Rectal smooth muscle tissue (tissue), 1 donor: Measurements from ENCODE around the gene NAV2.

Source experiments
- H3K27ac ChIP-seq: one replicate; pipeline ENCODE4 v1.7.0; 2013; ENCODE audit warnings: low read depth, low read length, inconsistent platforms
- H3K27me3 ChIP-seq: one replicate; pipeline ENCODE4 v1.7.0; 2013; ENCODE audit warnings: low read length; ENCODE audit not compliant: control insufficient read depth, insufficient read depth
- H3K36me3 ChIP-seq: one replicate; pipeline ENCODE4 v1.7.0; 2013; ENCODE audit warnings: low read length; ENCODE audit not compliant: control insufficient read depth, insufficient read depth
- H3K4me1 ChIP-seq: one replicate; pipeline ENCODE4 v1.7.0; 2013; ENCODE audit warnings: low read length; ENCODE audit not compliant: control insufficient read depth, insufficient read depth
- H3K4me3 ChIP-seq: one replicate; pipeline ENCODE4 v1.7.0; 2013; ENCODE audit warnings: low read length
- H3K9ac ChIP-seq: one replicate; pipeline ENCODE4 v1.7.0; 2013; ENCODE audit warnings: low read length

Gene NAV2

GRCh38 chr11:19866521-19866920, 153.9 kb downstream of the NAV2 start:
- no peaks in the 10 kb centered on the region for H3K27me3 ChIP-seq
- H3K27ac ChIP-seq = no peak overlapping the region
- no peak overlapping the region for H3K4me3 ChIP-seq
- peaks cover 3% of the 10 kb centered on the region for H3K36me3 ChIP-seq
- H3K9ac ChIP-seq = no peak overlapping the region
- H3K4me1 ChIP-seq = peaks cover 34% of the 10 kb centered on the region

GRCh38 chr11:19867064-19867463, 154.4 kb downstream of the NAV2 start:
- Histone ChIP-seq H3K27me3 (no peaks in the 10 kb centered on the region), H3K4me1 (peaks cover 33% of the 10 kb centered on the region), H3K27ac (no peak overlapping the region), H3K9ac (no peak overlapping the region), H3K36me3 (peaks cover 3% of the 10 kb centered on the region), H3K4me3 (no peak overlapping the region)

- H3K4me1 ChIP-seq = peaks cover 30% of the 10 kb centered on the region
- no peak overlapping the region for H3K27ac ChIP-seq
- peaks cover 3% of the 10 kb centered on the region for H3K36me3 ChIP-seq
- H3K9ac ChIP-seq = no peak overlapping the region
- H3K4me3 ChIP-seq = no peak overlapping the region
- no peaks in the 10 kb centered on the region for H3K27me3 ChIP-seq
These were observed 155.7 kb downstream of the NAV2 start for GRCh38 chr11:19868281-19868821.

- no peak overlapping the region for H3K4me3 ChIP-seq
- peaks cover 3% of the 10 kb centered on the region for H3K36me3 ChIP-seq
- H3K27me3 ChIP-seq = no peaks in the 10 kb centered on the region
- peaks cover 26% of the 10 kb centered on the region for H3K4me1 ChIP-seq
- H3K9ac ChIP-seq = no peak overlapping the region
- no peak overlapping the region for H3K27ac ChIP-seq
These were observed 156.2 kb downstream of the NAV2 start for GRCh38 chr11:19868871-19869270.

GRCh38 chr11:19869466-19869865, 156.8 kb downstream of the NAV2 start:
- H3K27ac ChIP-seq = no peak overlapping the region
- H3K4me1 ChIP-seq = peaks cover 21% of the 10 kb centered on the region
- peaks cover 3% of the 10 kb centered on the region for H3K36me3 ChIP-seq
- H3K9ac ChIP-seq = no peak overlapping the region
- H3K4me3 ChIP-seq = no peak overlapping the region
- no peaks in the 10 kb centered on the region for H3K27me3 ChIP-seq

GRCh38 chr11:19869946-19870589, 157.4 kb downstream of the NAV2 start:
- Histone ChIP-seq H3K36me3 (peaks cover 3% of the 10 kb centered on the region), H3K4me3 (no peak overlapping the region), H3K27me3 (no peaks in the 10 kb centered on the region), H3K27ac (no peak overlapping the region), H3K4me1 (peaks cover 16% of the 10 kb centered on the region), H3K9ac (no peak overlapping the region)

GRCh38 chr11:19871531-19871930, 158.9 kb downstream of the NAV2 start:
- Histone ChIP-seq H3K9ac (no peak overlapping the region), H3K4me1 (peaks cover 15% of the 10 kb centered on the region), H3K27me3 (no peaks in the 10 kb centered on the region), H3K27ac (no peak overlapping the region), H3K36me3 (peaks cover 3% of the 10 kb centered on the region), H3K4me3 (no peak overlapping the region)

GRCh38 chr11:19872512-19873145, 160.0 kb downstream of the NAV2 start:
- Histone ChIP-seq H3K27ac (no peak overlapping the region), H3K4me1 (peaks cover 15% of the 10 kb centered on the region), H3K4me3 (no peak overlapping the region), H3K27me3 (no peaks in the 10 kb centered on the region), H3K36me3 (peaks cover 3% of the 10 kb centered on the region), H3K9ac (no peak overlapping the region)

GRCh38 chr11:19873730-19874129, 161.1 kb downstream of the NAV2 start:
- Histone ChIP-seq H3K9ac (no peak overlapping the region), H3K36me3 (peaks cover 3% of the 10 kb centered on the region), H3K27me3 (no peaks in the 10 kb centered on the region), H3K27ac (no peak overlapping the region), H3K4me1 (peaks cover 9% of the 10 kb centered on the region), H3K4me3 (no peak overlapping the region)

- H3K9ac ChIP-seq = no peak overlapping the region
- no peaks in the 10 kb centered on the region for H3K27me3 ChIP-seq
- H3K36me3 ChIP-seq = peaks cover 3% of the 10 kb centered on the region
- no peak overlapping the region for H3K27ac ChIP-seq
- no peak overlapping the region for H3K4me3 ChIP-seq
- H3K4me1 ChIP-seq = peaks cover 6% of the 10 kb centered on the region
These were observed 161.6 kb downstream of the NAV2 start for GRCh38 chr11:19874266-19874665.

- Histone ChIP-seq H3K27ac (no peak overlapping the region), H3K4me3 (no peak overlapping the region), H3K36me3 (peaks cover 5% of the 10 kb centered on the region), H3K27me3 (no peaks in the 10 kb centered on the region), H3K4me1 (no peaks in the 10 kb centered on the region), H3K9ac (no peak overlapping the region)
These were observed 164.1 kb downstream of the NAV2 start for GRCh38 chr11:19876750-19877149.

GRCh38 chr11:19878520-19878919, 165.9 kb downstream of the NAV2 start:
- H3K27ac ChIP-seq = no peak overlapping the region

More at GRCh38 chr11:19878520-19878919, 165.9 kb downstream of the NAV2 start:
- H3K4me3 ChIP-seq = no peak overlapping the region
- H3K4me1 ChIP-seq = no peaks in the 10 kb centered on the region
- peaks cover 5% of the 10 kb centered on the region for H3K36me3 ChIP-seq
- H3K27me3 ChIP-seq = no peaks in the 10 kb centered on the region
- H3K9ac ChIP-seq = no peak overlapping the region
